IMR-90 (cell line): ENCODE data around the gene TERF2IP. TPM values are rescaled to one million over a fixed set of nuclear protein-coding genes. Genes with fewer than 3 reads are reported as not detected.

Experiments
- ATAC-seq: fragments of 200-7000 bp; cut with Tn5 transposase; 2 replicates; pipeline ENCODE4 v1.9.1; 2020; ENCODE audit warnings: low read depth, mild to moderate bottlenecking, moderate library complexity
- BruUV-seq: library from RNA; stranded (reverse); fragments of 400-500 nt; replicated peaks from 2 replicates; lab custom pipeline; 2021; lab: Mats Ljungman, UMichigan
- CTCF ChIA-PET: fragments of 300-600 bp; formaldehyde crosslinking; extraction: SDS; loops from one replicate; lab custom pipeline; 2021; ENCODE audit warnings: antibody characterized with exemption; lab: Yijun Ruan, JAX
- POLR2A ChIA-PET: fragments of 300-600 bp; sonication (Branson Sonifier 250); formaldehyde crosslinking; loops from one replicate; lab custom pipeline; 2022; ENCODE audit warnings: antibody characterized with exemption; ENCODE audit not compliant: unreplicated experiment; lab: Charles Lee
- DNase-seq: peaks from one replicate; pipeline ENCODE4 v3.0.0; 2013
- H2AFZ ChIP-seq: replicated peaks from 2 replicates; pipeline ENCODE3; 2013; ENCODE audit warnings: low read length, mild to moderate bottlenecking; ENCODE audit not compliant: poor library complexity
- H2AK5ac ChIP-seq: 2 replicates; pipeline ENCODE4 v1.6.1; 2013; ENCODE audit warnings: low read depth, low read length, inconsistent platforms
- H2AK9ac ChIP-seq: replicated peaks from 2 replicates; pipeline ENCODE3; 2013; ENCODE audit warnings: mild to moderate bottlenecking, low read depth, low read length, moderate library complexity; ENCODE audit not compliant: poor library complexity
- H2BK120ac ChIP-seq: 2 replicates; pipeline ENCODE4 v1.6.1; 2013; ENCODE audit warnings: low read depth, low read length, inconsistent platforms
- H2BK15ac ChIP-seq: 3 replicates; pipeline ENCODE4 v1.6.1; 2013; ENCODE audit warnings: low read depth, low read length, inconsistent platforms
- H2BK20ac ChIP-seq: 2 replicates; pipeline ENCODE4 v1.6.1; 2013; ENCODE audit warnings: low read depth, mild to moderate bottlenecking, inconsistent platforms, low read length, moderate library complexity
- H2BK5ac ChIP-seq: 2 replicates; pipeline ENCODE4 v1.6.1; 2013; ENCODE audit warnings: mild to moderate bottlenecking, low read depth, low read length, inconsistent platforms; ENCODE audit not compliant: poor library complexity, severe bottlenecking
- H3K14ac ChIP-seq: replicated peaks from 2 replicates; pipeline ENCODE4 v1.6.1; 2013; ENCODE audit warnings: low read depth, low read length, inconsistent platforms
- H3K18ac ChIP-seq: 2 replicates; pipeline ENCODE4 v1.6.1; 2013; ENCODE audit warnings: low read depth, low read length, control low read depth
- H3K23ac ChIP-seq: 2 replicates; pipeline ENCODE4 v1.6.1; 2013; ENCODE audit warnings: low read depth, low read length, inconsistent platforms
- H3K27ac ChIP-seq: 2 replicates; pipeline ENCODE4 v1.5.1; 2013; ENCODE audit warnings: mild to moderate bottlenecking, control low read depth, low read length; ENCODE audit not compliant: insufficient read depth
- H3K27me3 ChIP-seq: 2 replicates; pipeline ENCODE4 v1.6.1; 2013; ENCODE audit warnings: low read length; ENCODE audit not compliant: control insufficient read depth, insufficient read depth
- H3K36me3 ChIP-seq: 2 replicates; pipeline ENCODE4 v1.6.1; 2013; ENCODE audit warnings: low read length, mixed read lengths; ENCODE audit not compliant: control insufficient read depth, insufficient read depth
- H3K4ac ChIP-seq: 2 replicates; pipeline ENCODE4 v1.6.1; 2013; ENCODE audit warnings: low read depth, low read length, inconsistent platforms
- H3K4me1 ChIP-seq: 2 replicates; pipeline ENCODE4 v1.6.1; 2013; ENCODE audit warnings: low read length, mixed read lengths; ENCODE audit not compliant: control insufficient read depth, insufficient read depth
- H3K4me2 ChIP-seq: 2 replicates; pipeline ENCODE4 v1.6.1; 2013; ENCODE audit warnings: low read depth, mild to moderate bottlenecking, control low read depth, low read length, moderate library complexity
- H3K4me3 ChIP-seq: 2 replicates; pipeline ENCODE4 v1.5.1; 2013; ENCODE audit warnings: low read depth, mild to moderate bottlenecking, control low read depth, low read length, moderate library complexity; ENCODE audit not compliant: insufficient read depth
- H3K56ac ChIP-seq: 2 replicates; pipeline ENCODE4 v1.6.1; 2013; ENCODE audit warnings: low read length, inconsistent platforms; ENCODE audit not compliant: insufficient read depth; ENCODE audit errors: extremely low read depth
- H3K79me1 ChIP-seq, 2 experiments: 2 replicates each; pipeline ENCODE4 v1.6.1; 2013; ENCODE audit warnings: low read length in 2 of 2, inconsistent platforms in 1 of 2, low read depth in 1 of 2
- H3K9ac ChIP-seq: 2 replicates; pipeline ENCODE4 v1.6.1; 2013; ENCODE audit warnings: low read depth, low read length, control low read depth
- H3K9me1 ChIP-seq: 2 replicates; pipeline ENCODE4 v1.6.1; 2013; ENCODE audit warnings: low read length, inconsistent platforms; ENCODE audit not compliant: insufficient read depth
- H3K9me3 ChIP-seq: 2 replicates; pipeline ENCODE4 v1.6.1; 2013; ENCODE audit warnings: low read length; ENCODE audit not compliant: control insufficient read depth, insufficient read depth
- H4K20me1 ChIP-seq: 2 replicates; pipeline ENCODE4 v1.6.1; 2013; ENCODE audit warnings: low read length, inconsistent platforms; ENCODE audit not compliant: insufficient read depth
- H4K5ac ChIP-seq: 2 replicates; pipeline ENCODE4 v1.6.1; 2013; ENCODE audit warnings: mild to moderate bottlenecking, low read depth, low read length, control low read depth
- H4K8ac ChIP-seq, 2 experiments: 2 replicates each; pipeline ENCODE4 v1.6.1; 2013; ENCODE audit warnings: low read depth in 2 of 2, low read length in 2 of 2, control low read depth in 1 of 2, inconsistent platforms in 1 of 2
- H4K91ac ChIP-seq: 2 replicates; pipeline ENCODE4 v1.6.1; 2013; ENCODE audit warnings: low read depth, low read length, inconsistent platforms; ENCODE audit not compliant: insufficient read depth
- CHD1 ChIP-seq: IDR thresholded peaks from 2 replicates; pipeline ENCODE4 v1.6.1; 2012; ENCODE audit warnings: low read depth, low read length, improper control_type of control experiment
- MAFK ChIP-seq: IDR thresholded peaks from 2 replicates; pipeline ENCODE4 v1.6.1; 2012; ENCODE audit warnings: low read depth, low read length, improper control_type of control experiment
- MAZ ChIP-seq: IDR thresholded peaks from 2 replicates; pipeline ENCODE4 v1.6.1; 2012; ENCODE audit warnings: low read depth, mild to moderate bottlenecking, low read length, improper control_type of control experiment, moderate library complexity, borderline replicate concordance
- RFX5 ChIP-seq: IDR thresholded peaks from 2 replicates; pipeline ENCODE4 v1.8.0; 2012; ENCODE audit warnings: low read depth, mild to moderate bottlenecking, low read length, moderate library complexity
- WGBS, 2 experiments: methylation state at CpG; one replicate each; pipeline versions ENCODE4 v1.1.5 to v1.1.7; 2013; ENCODE audit warnings: missing lambda C conversion rate in 2 of 2; ENCODE audit not compliant: insufficient read length in 1 of 2; ENCODE audit errors: extremely low coverage in 2 of 2; 5-methylcytosine and 5-hydroxymethylcytosine counted together
- dilution Hi-C: fragments of 300-500 bp; cut with HindIII; formaldehyde crosslinking; loops from one replicate; pipeline ENCODE4 v1.14.3; 2018; ENCODE audit warnings: low sequenced_read_pairs; ENCODE audit not compliant: unreplicated experiment
- in situ Hi-C: fragments of 300-500 bp; cut with MboI; formaldehyde crosslinking; loops from 3 replicates; pipeline ENCODE4 v1.14.3; 2019; ENCODE audit warnings: low sequenced_read_pairs, inconsistent platforms, mixed read lengths
- intact Hi-C: fragments of 100-400 bp; cut with micrococcal nuclease; formaldehyde crosslinking; loops from 2 replicates; pipeline ENCODE4 v1.10.0; 2022
- polyA plus RNA-seq, 3 experiments: library from polyadenylated mRNA; depleted of rRNA; stranded (reverse); fragments of >200 nt; gene quantifications; 2 replicates each; pipeline ENCODE4 v1.2.3, GENCODE V29; 2012; ENCODE audit warnings: low replicate concordance in 1 of 3
- total RNA-seq: library from RNA; depleted of rRNA; stranded (reverse); fragments of >200 nt; gene quantifications from 2 replicates; pipeline ENCODE4 v1.2.3, GENCODE V29; 2012

Gene TERF2IP
- total and polyA plus RNA-seq, 2 of the 4 experiments (the other 2 are of a cell fraction) = 15.4 to 32.5 TPM

DNA sequence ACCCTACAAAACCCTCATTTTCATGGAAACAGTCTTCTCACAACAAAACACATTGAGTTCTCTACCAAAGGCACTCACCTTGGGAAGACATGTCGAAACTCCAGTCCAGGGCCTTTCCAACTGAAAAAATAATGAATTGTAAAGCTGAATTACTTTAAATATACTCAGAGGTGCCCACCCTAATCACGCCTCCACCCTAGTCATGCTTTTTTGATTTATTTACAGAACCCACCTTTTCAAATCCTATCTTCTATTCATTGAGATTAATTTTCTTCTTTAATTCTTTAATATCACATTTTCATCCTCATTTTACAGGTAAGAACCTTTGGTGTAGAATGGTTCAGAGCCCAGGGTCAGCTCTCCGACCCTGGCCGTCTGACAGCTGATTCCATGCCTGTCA, 29.3 kb downstream of the TERF2IP start, which contains the start of gene CPHXL2:
Gene CPHXL2 (minus strand): TSS at position 101 of the 400 bp plus-strand sequence. CDS start 10 bp downstream, at position 91.
- Histone ChIP-seq H3K9me3 (no peaks in the 10 kb centered on the region), H2AFZ (no peak within 1 kb of the TSS), H2BK15ac (no peak within 1 kb of the TSS), H4K5ac (no peak within 1 kb of the TSS), H2BK20ac (no peak within 1 kb of the TSS), H3K9ac (no peak within 1 kb of the TSS), H3K56ac (no peak within 1 kb of the TSS), H2AK5ac (no peak within 1 kb of the TSS), H4K8ac (no peak within 1 kb of the TSS), H3K4me2 (no peak within 1 kb of the TSS), H4K91ac (no peak within 1 kb of the TSS), H3K36me3 (no peaks in the 10 kb centered on the region), H3K4me1 (no peaks in the 10 kb centered on the region), H2BK5ac (no peak within 1 kb of the TSS), H3K4me3 (no peak within 1 kb of the TSS), H2AK9ac (no peak within 1 kb of the TSS), H3K9me1 (no peaks in the 10 kb centered on the region), H3K23ac (no peak within 1 kb of the TSS), H3K14ac (no peak within 1 kb of the TSS), H3K27ac (no peak within 1 kb of the TSS), H2BK120ac (no peak within 1 kb of the TSS), H3K27me3 (no peaks in the 10 kb centered on the region), H3K79me1 (no peaks in the 10 kb centered on the region), H3K18ac (no peak within 1 kb of the TSS), H4K20me1 (no peaks in the 10 kb centered on the region), H3K4ac (no peak within 1 kb of the TSS)
- dilution Hi-C loops (no loop called here), intact Hi-C loops (no loop called here), in situ Hi-C loops (no loop called here)
- BruUV-seq = no TSS peak
- ATAC-seq (no peak), DNase-seq (no peak)
- CTCF ChIA-PET = no interaction called here
- no peak for TF ChIP-seq MAFK
- TF ChIP-seq MAZ = no peak
- TF ChIP-seq CHD1 = no peak
- TF ChIP-seq RFX5 = no peak
- POLR2A ChIA-PET = no interaction called here
- no CpG with 5 or more reads among the region's 4 CpGs for WGBS, 2 experiments
